ENCODE results near the gene SLC22A9. TPM values are rescaled to one million over a fixed set of nuclear protein-coding genes. Genes with fewer than 3 reads are reported as not detected.

Gene SLC22A9
- polyA plus RNA-seq, 1 of the 3 experiments (the other 2 are of a cell fraction): not detected

- TF ChIP-seq SMC3 (IDR thresholded peaks at IDR 0.05; ENCODE audit: low read depth, low read length) (no peak), CTCF (IDR thresholded peaks at IDR 0.05) (no peak), SIN3A (IDR thresholded peaks at IDR 0.05; ENCODE audit: borderline replicate concordance, low read depth, low read length) (no peak)
These were observed 47.7 kb downstream of the SLC22A9 start (continued) for GRCh38 chr11:63417174-63417852.

- H3K4me1 ChIP-seq (ENCODE audit: control insufficient read depth in 1 of 2, insufficient read depth in 2 of 2, low read depth in 1 of 2, low read length in 1 of 2): no peaks in the 10 kb centered on the region
- no peak overlapping the region for H3K4me3 ChIP-seq (ENCODE audit: low read depth in 2 of 2, low read length in 1 of 2)
- WGBS (ENCODE audit: low lambda C conversion rate): 0% methylated on average over 1 of the region's 2 CpGs
- H3F3A ChIP-seq (replicated peaks; ENCODE audit: insufficient read depth): no peaks in the 10 kb centered on the region
- H3K27me3 ChIP-seq (ENCODE audit: insufficient read depth): no peaks in the 10 kb centered on the region
- H3K27ac ChIP-seq (ENCODE audit: low read depth in 2 of 2, low read length in 1 of 2): no peak overlapping the region
- no peak overlapping the region for H2AFZ ChIP-seq (ENCODE audit: low read depth)
- H3K36me3 ChIP-seq (replicated peaks in 1 of 2; ENCODE audit: control insufficient read depth in 1 of 2, insufficient read depth in 2 of 2, low read length in 1 of 2): no peaks in the 10 kb centered on the region
- CTCF ChIA-PET: interaction anchor here (1.2 kb wide), 1 partner anchor 51 kb away, joined by 3 read pairs; no protein-coding TSS in a partner anchor
- no peaks in the 10 kb centered on the region for H3K79me2 ChIP-seq (ENCODE audit: insufficient read depth)
- H4K20me1 ChIP-seq (ENCODE audit: insufficient read depth): no peaks in the 10 kb centered on the region
- H3K9ac ChIP-seq: no peak overlapping the region
- no peak for DNase-seq
- POLR2A ChIA-PET: no interaction called here
- H3K9me2 ChIP-seq: no peaks in the 10 kb centered on the region
- H3K4me2 ChIP-seq: no peak overlapping the region
- H3K9me3 ChIP-seq: no peaks in the 10 kb centered on the region
- TF ChIP-seq TAF1 (IDR thresholded peaks at IDR 0.05; ENCODE audit: borderline replicate concordance, low read depth, low read length): no peak
- TF ChIP-seq RAD21 (IDR thresholded peaks at IDR 0.05; ENCODE audit: low read length): no peak
- no peak for TF ChIP-seq GATA2 (CRISPR knock-in tag; IDR thresholded peaks at IDR 0.05)
- TF ChIP-seq FOXM1 (IDR thresholded peaks at IDR 0.05; ENCODE audit: low read depth): no peak
- no peak for TF ChIP-seq ELF1 (IDR thresholded peaks at IDR 0.05)
- no peak for TF ChIP-seq FOSL2 (IDR thresholded peaks at IDR 0.05; ENCODE audit: borderline replicate concordance, low read depth)
- TF ChIP-seq RXRA (IDR thresholded peaks at IDR 0.05; ENCODE audit: borderline replicate concordance, low read depth): no peak
- TF ChIP-seq YY1 (IDR thresholded peaks at IDR 0.05; ENCODE audit: low read depth): no peak
- TF ChIP-seq POLR2AphosphoS5 (IDR thresholded peaks at IDR 0.05; ENCODE audit: low read depth, low read length): no peak
- TF ChIP-seq CTCF (IDR thresholded peaks at IDR 0.05): no peak
- no peak for TF ChIP-seq ZBTB33 (IDR thresholded peaks at IDR 0.05; ENCODE audit: borderline replicate concordance, low read depth)
- no peak for TF ChIP-seq RFX5 (IDR thresholded peaks at IDR 0.05; ENCODE audit: low read length)
- TF ChIP-seq CHD2 (IDR thresholded peaks at IDR 0.05; ENCODE audit: low read length, partially characterized antibody): no peak
- no peak for TF ChIP-seq EZH2phosphoT487 (IDR thresholded peaks at IDR 0.05; ENCODE audit: borderline replicate concordance, low read depth)
- TF ChIP-seq NRF1 (IDR thresholded peaks at IDR 0.05; ENCODE audit: low read depth, low read length): no peak
- no peak for TF ChIP-seq GABPA (IDR thresholded peaks at IDR 0.05; ENCODE audit: low read depth)
- no peak for TF ChIP-seq USF1 (IDR thresholded peaks at IDR 0.05; ENCODE audit: borderline replicate concordance, low read depth)
- no peak for TF ChIP-seq EP300 (IDR thresholded peaks at IDR 0.05; ENCODE audit: borderline replicate concordance in 1 of 2, low read depth in 1 of 2, low read length in 1 of 2)
These were observed 58.5 kb downstream of the SLC22A9 start for GRCh38 chr11:63427971-63428508.

Measured in SK-N-SH (cell line).